GM23338 (cell line): ENCODE measurements around the gene PRSS21. TPM values are rescaled to one million over a fixed set of nuclear protein-coding genes. Genes with fewer than 3 reads are reported as not detected.

ENCODE experiments used
- ATAC-seq: fragments of 200-7000 bp; cut with Tn5 transposase; 3 replicates; pipeline ENCODE4 v1.9.1; 2020
- DNase-seq: peaks from one replicate; pipeline ENCODE4 v3.0.0-alpha.2; 2015; ENCODE audit warnings: low spot score
- H2AFZ ChIP-seq: fragments of 200-600 bp; sonication (generic); 2 replicates; pipeline ENCODE4 v1.8.0; 2016; ENCODE audit warnings: antibody characterized with exemption, mild to moderate bottlenecking, moderate library complexity
- H3F3A ChIP-seq: fragments of 200-600 bp; sonication (generic); replicated peaks from 2 replicates; pipeline ENCODE4 v1.8.0; 2017; ENCODE audit warnings: antibody characterized with exemption, mixed run types, low read depth
- H3K27ac ChIP-seq: fragments of 200-600 bp; sonication (generic); 2 replicates; pipeline ENCODE4 v1.6.1; 2016; ENCODE audit warnings: low read depth
- H3K27me3 ChIP-seq: fragments of 200-600 bp; sonication (generic); 2 replicates; pipeline ENCODE4 v1.8.0; 2016; ENCODE audit warnings: mild to moderate bottlenecking, mixed run types, moderate library complexity; ENCODE audit not compliant: insufficient read depth
- H3K36me3 ChIP-seq: fragments of 200-600 bp; sonication (generic); 2 replicates; pipeline ENCODE4 v1.8.0; 2016; ENCODE audit warnings: mild to moderate bottlenecking; ENCODE audit not compliant: insufficient read depth
- H3K4me1 ChIP-seq: fragments of 200-600 bp; sonication (generic); 2 replicates; pipeline ENCODE4 v1.8.0; 2016; ENCODE audit warnings: mild to moderate bottlenecking, moderate library complexity; ENCODE audit not compliant: insufficient read depth
- H3K4me2 ChIP-seq: fragments of 200-600 bp; sonication (generic); 2 replicates; pipeline ENCODE4 v1.7.1; 2017; ENCODE audit warnings: mixed run types
- H3K4me3 ChIP-seq: fragments of 200-600 bp; sonication (generic); 2 replicates; pipeline ENCODE4 v1.6.1; 2016; ENCODE audit warnings: mixed run types
- H3K79me2 ChIP-seq: fragments of 200-600 bp; sonication (generic); replicated peaks from 2 replicates; pipeline ENCODE4 v1.8.0; 2017; ENCODE audit warnings: mild to moderate bottlenecking; ENCODE audit not compliant: insufficient read depth
- H3K9me2 ChIP-seq: fragments of 200-600 bp; sonication (generic); 2 replicates; pipeline ENCODE4 v1.8.0; 2017; ENCODE audit not compliant: insufficient read depth
- H4K20me1 ChIP-seq: fragments of 200-600 bp; sonication (generic); replicated peaks from 2 replicates; pipeline ENCODE4 v1.8.0; 2017; ENCODE audit warnings: mild to moderate bottlenecking; ENCODE audit not compliant: insufficient read depth
- H3K27ac Mint-ChIP-seq: 2 replicates; pipeline ENCODE4 v1.8.0; 2020; ENCODE audit warnings: inconsistent platforms, mild to moderate bottlenecking, moderate library complexity, mixed read lengths
- H3K27me3 Mint-ChIP-seq: 3 replicates; pipeline ENCODE4 v1.8.0; 2022; ENCODE audit warnings: low read depth, mild to moderate bottlenecking, moderate library complexity, mixed read lengths, inconsistent platforms; ENCODE audit not compliant: insufficient read depth, poor library complexity
- H3K36me3 Mint-ChIP-seq: 3 replicates; pipeline ENCODE4 v1.8.0; 2021; ENCODE audit warnings: low read depth, mild to moderate bottlenecking, inconsistent platforms, moderate library complexity, mixed read lengths
- H3K4me1 Mint-ChIP-seq: 3 replicates; pipeline ENCODE4 v1.8.0; 2020; ENCODE audit warnings: mild to moderate bottlenecking, inconsistent platforms, mixed read lengths
- H3K4me3 Mint-ChIP-seq: 3 replicates; pipeline ENCODE4 v1.8.0; 2021; ENCODE audit warnings: moderate library complexity, mild to moderate bottlenecking, inconsistent platforms, mixed read lengths
- H3K9me3 Mint-ChIP-seq: 3 replicates; pipeline ENCODE4 v1.8.0; 2020; ENCODE audit warnings: moderate library complexity, mild to moderate bottlenecking, inconsistent platforms, mixed read lengths
- CREB1 ChIP-seq: fragments of 250-450 bp; sonication (Bioruptor Pico); IDR thresholded peaks from 2 replicates; pipeline ENCODE4 v1.5.0; 2020; ENCODE audit warnings: low read depth, mild to moderate bottlenecking, moderate library complexity
- EZH2phosphoT487 ChIP-seq: fragments of 200-600 bp; sonication (generic); IDR thresholded peaks from one replicate; pipeline ENCODE4 v1.8.1; 2018; ENCODE audit warnings: antibody characterized with exemption; ENCODE audit not compliant: unreplicated experiment
- JUNB ChIP-seq: IDR thresholded peaks from one replicate; pipeline ENCODE4 v1.6.1; 2016; ENCODE audit warnings: antibody characterized with exemption; ENCODE audit not compliant: unreplicated experiment
- NANOG ChIP-seq: IDR thresholded peaks from 2 replicates; pipeline ENCODE4 v1.6.1; 2016; ENCODE audit warnings: antibody characterized with exemption, borderline replicate concordance
- ZNF114 ChIP-seq: fragments of 250-450 bp; sonication (Bioruptor Pico); IDR thresholded peaks from 2 replicates; pipeline ENCODE4 v1.5.0; 2020; ENCODE audit warnings: mild to moderate bottlenecking, moderate library complexity
- ZNF331 ChIP-seq: fragments of 250-450 bp; sonication (Bioruptor Pico); IDR thresholded peaks from 2 replicates; pipeline ENCODE4 v1.5.0; 2020; ENCODE audit warnings: low read depth, mild to moderate bottlenecking, moderate library complexity
- polyA plus RNA-seq: library from polyadenylated mRNA; unstranded; fragments of >200 nt; fragmentation: Nextera tagmentation; extraction: Ambion mirVana; gene quantifications from 2 replicates; pipeline ENCODE4 v1.2.1, GENCODE V29; 2016
- total RNA-seq: library from RNA; depleted of rRNA; stranded (reverse); fragments of >200 nt; shearing (Covaris generic); gene quantifications from 2 replicates; pipeline ENCODE4 v1.2.3, GENCODE V29; 2014
- TF ChIP-seq, protein P1 (sequence below): IDR thresholded peaks from one replicate; pipeline ENCODE4 v1.6.1; 2018; ENCODE audit warnings: antibody characterized with exemption; ENCODE audit not compliant: unreplicated experiment

The PRSS21 gene
- total and polyA plus RNA-seq, 2 experiments from 2014 or later = 2.4 to 3.1 TPM

DNA sequence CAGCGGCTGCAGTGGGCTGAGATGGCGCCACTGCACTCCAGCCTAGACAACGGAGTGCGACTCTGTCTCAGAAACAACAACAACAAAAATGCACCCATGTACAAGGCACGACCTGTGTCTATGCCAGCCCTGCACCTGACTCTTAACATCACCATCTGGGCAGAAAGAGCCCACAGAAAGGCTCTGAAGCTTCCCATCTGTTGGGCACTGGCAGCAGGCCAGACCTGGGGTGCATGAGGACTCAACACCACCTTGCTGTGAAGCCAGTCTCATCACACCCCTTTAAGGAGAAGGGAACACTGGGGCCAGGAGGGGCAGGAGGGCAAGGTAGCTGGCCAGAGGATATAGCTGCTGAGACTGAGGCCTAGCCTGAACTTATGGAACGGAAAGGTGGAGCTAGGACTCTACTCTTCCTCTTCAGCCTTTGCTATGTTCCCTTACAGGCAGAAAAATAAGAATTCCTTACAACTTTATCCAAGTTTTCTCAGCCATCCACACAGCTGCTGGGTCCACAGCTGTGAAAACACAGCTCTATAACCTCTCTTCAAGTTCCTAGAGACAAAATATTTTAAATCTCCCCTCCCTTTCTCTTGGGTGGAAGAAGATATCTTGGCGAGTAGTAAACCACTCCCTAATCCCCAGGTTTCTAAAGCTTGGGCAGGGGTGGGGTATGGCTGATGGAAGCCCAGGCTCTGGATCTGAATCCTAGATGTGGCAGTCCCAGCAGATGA, 42.7 kb upstream of the PRSS21 start:
- H3K9me3 Mint-ChIP-seq = no peaks in the 10 kb centered on the region; the same call in none of the 3 replicates
- no peaks in the 10 kb centered on the region for H3K9me2 ChIP-seq
- H3F3A ChIP-seq = peaks cover 47% of the 10 kb centered on the region
- DNase-seq = no peak
- no peak overlapping the region for H3K4me2 ChIP-seq
- TF ChIP-seq, protein P1, sequence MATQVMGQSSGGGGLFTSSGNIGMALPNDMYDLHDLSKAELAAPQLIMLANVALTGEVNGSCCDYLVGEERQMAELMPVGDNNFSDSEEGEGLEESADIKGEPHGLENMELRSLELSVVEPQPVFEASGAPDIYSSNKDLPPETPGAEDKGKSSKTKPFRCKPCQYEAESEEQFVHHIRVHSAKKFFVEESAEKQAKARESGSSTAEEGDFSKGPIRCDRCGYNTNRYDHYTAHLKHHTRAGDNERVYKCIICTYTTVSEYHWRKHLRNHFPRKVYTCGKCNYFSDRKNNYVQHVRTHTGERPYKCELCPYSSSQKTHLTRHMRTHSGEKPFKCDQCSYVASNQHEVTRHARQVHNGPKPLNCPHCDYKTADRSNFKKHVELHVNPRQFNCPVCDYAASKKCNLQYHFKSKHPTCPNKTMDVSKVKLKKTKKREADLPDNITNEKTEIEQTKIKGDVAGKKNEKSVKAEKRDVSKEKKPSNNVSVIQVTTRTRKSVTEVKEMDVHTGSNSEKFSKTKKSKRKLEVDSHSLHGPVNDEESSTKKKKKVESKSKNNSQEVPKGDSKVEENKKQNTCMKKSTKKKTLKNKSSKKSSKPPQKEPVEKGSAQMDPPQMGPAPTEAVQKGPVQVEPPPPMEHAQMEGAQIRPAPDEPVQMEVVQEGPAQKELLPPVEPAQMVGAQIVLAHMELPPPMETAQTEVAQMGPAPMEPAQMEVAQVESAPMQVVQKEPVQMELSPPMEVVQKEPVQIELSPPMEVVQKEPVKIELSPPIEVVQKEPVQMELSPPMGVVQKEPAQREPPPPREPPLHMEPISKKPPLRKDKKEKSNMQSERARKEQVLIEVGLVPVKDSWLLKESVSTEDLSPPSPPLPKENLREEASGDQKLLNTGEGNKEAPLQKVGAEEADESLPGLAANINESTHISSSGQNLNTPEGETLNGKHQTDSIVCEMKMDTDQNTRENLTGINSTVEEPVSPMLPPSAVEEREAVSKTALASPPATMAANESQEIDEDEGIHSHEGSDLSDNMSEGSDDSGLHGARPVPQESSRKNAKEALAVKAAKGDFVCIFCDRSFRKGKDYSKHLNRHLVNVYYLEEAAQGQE = no peak
- H3K36me3 Mint-ChIP-seq = peaks cover 65% of the 10 kb centered on the region
- H3K27ac Mint-ChIP-seq = no peak overlapping the region
- peaks cover 4% of the 10 kb centered on the region; the same call in 1 of the 2 replicates for H3K36me3 ChIP-seq
- peaks cover 36% of the 10 kb centered on the region for H3K27me3 Mint-ChIP-seq
- H3K4me3 Mint-ChIP-seq = no peak overlapping the region
- H3K79me2 ChIP-seq = peaks cover 29% of the 10 kb centered on the region
- peaks cover 39% of the 10 kb centered on the region for H3K4me1 Mint-ChIP-seq
- no peak for ATAC-seq
- no peaks in the 10 kb centered on the region for H3K27me3 ChIP-seq
- peaks cover 14% of the 10 kb centered on the region for H3K4me1 ChIP-seq
- H3K27ac ChIP-seq = no peak overlapping the region
- peaks cover 16% of the 10 kb centered on the region for H4K20me1 ChIP-seq
- no peak overlapping the region for H3K4me3 ChIP-seq
- no peak overlapping the region for H2AFZ ChIP-seq

DNA sequence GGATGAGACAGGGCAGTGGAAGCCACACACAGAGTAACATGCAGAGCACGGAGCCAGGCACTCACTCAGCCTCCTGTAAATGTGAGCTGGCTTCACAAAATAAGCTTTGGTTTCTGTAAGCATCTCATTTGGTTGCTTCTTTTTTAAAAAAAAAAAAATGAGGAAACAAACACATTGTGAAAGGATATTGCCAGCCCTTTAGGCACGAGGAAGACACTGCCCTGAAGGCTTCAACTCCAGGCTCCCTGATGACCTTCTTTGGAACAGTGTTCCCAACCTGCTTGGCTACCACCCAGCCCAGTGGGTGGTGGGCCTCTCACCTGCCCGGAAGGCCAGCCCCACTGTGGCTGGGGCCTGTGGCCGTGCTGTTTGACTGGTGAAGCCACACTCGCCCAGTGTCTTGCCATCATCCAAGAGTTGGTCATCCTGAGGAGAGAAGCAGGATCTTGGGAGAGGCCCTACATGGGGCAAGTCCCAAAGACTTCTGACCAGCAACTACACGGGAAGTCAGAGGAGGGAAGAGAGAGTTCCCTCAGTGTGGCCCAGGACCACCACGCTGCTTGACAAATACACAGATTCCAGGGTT, 41.8 kb upstream of the PRSS21 start:
- peak overlapping the region; percentile 78 for H3K4me2 ChIP-seq
- TF ChIP-seq, protein P1 = no peak
- no peak for TF ChIP-seq ZNF114 (CRISPR knock-in tag)
- TF ChIP-seq ZNF331 (CRISPR knock-in tag) = no peak
- TF ChIP-seq CREB1 = no peak
- TF ChIP-seq EZH2phosphoT487 = no peak
- no peak for TF ChIP-seq NANOG
- TF ChIP-seq JUNB = no peak

More for the DNA sequence above, 41.8 kb upstream of the PRSS21 start:
- Mint-ChIP-seq H3K27me3 (peaks cover 34% of the 10 kb centered on the region), H3K36me3 (peaks cover 56% of the 10 kb centered on the region), H3K9me3 (no peaks in the 10 kb centered on the region; the same call in 1 of the 3 replicates), H3K4me1 (peaks cover 35% of the 10 kb centered on the region), H3K4me3 (peak overlapping the region; percentile 92), H3K27ac (no peak overlapping the region)
- Histone ChIP-seq H3K4me1 (peaks cover 14% of the 10 kb centered on the region), H3K36me3 (0 out of 2 replicates have a peak, but pooled peaks cover 3% of the 10 kb centered on the region), H3K9me2 (no peaks in the 10 kb centered on the region), H3K4me3 (no peak overlapping the region), H3K27ac (no peak overlapping the region), H3K27me3 (no peaks in the 10 kb centered on the region), H4K20me1 (peaks cover 16% of the 10 kb centered on the region), H2AFZ (no peak overlapping the region), H3K79me2 (peaks cover 29% of the 10 kb centered on the region), H3F3A (peaks cover 38% of the 10 kb centered on the region)
- DNase-seq (no peak), ATAC-seq (no peak)
